GM12878 (cell line): ENCODE results near the gene TBC1D2B. TPM values are rescaled to one million over a fixed set of nuclear protein-coding genes. Genes with fewer than 3 reads are reported as not detected.

Experiments
- ATAC-seq: fragments of 200-7000 bp; cut with Tn5 transposase; 3 replicates; pipeline ENCODE4 v1.9.1; 2020; ENCODE audit warnings: mild to moderate bottlenecking, moderate library complexity
- BruUV-seq: library from RNA; stranded (reverse); fragments of 400-500 nt; replicated peaks from 2 replicates; lab custom pipeline; 2021; lab: Mats Ljungman, UMichigan
- CTCF ChIA-PET: fragments of 300-600 bp; sonication (Branson Sonifier 250); formaldehyde crosslinking; extraction: SDS; loops from one replicate; lab custom pipeline; 2021; ENCODE audit warnings: inconsistent platforms; lab: Yijun Ruan, JAX
- POLR2A ChIA-PET: fragments of 350-600 bp; formaldehyde crosslinking; extraction: SDS; loops from one replicate; lab custom pipeline; 2021; ENCODE audit warnings: inconsistent platforms; lab: Charles Lee
- RAD21 ChIA-PET: fragments of 300-600 bp; sonication (Branson Sonifier 250); formaldehyde crosslinking; loops from one replicate; lab custom pipeline; 2023; ENCODE audit warnings: antibody characterized with exemption; ENCODE audit not compliant: unreplicated experiment; lab: Charles Lee
- SMC1A ChIA-PET: fragments of 300-600 bp; sonication (Branson Sonifier 250); formaldehyde crosslinking; loops from one replicate; lab custom pipeline; 2023; ENCODE audit not compliant: unreplicated experiment, uncharacterized antibody; lab: Charles Lee
- DNase-seq: peaks from one replicate; pipeline ENCODE4 v3.0.0-alpha.2; 2011; ENCODE audit warnings: low read depth, low spot score
- FAIRE-seq: peaks from 3 replicates; lab custom pipeline; 2011; peaks lifted over from hg19 to GRCh38; lab: Jason Lieb, UNC
- H2AFZ ChIP-seq: 2 replicates; pipeline ENCODE4 v1.6.0; 2011; ENCODE audit warnings: low read depth, low read length, control low read depth; ENCODE audit not compliant: control insufficient read depth
- H3K27ac ChIP-seq: 2 replicates; pipeline ENCODE4 v1.5.1; 2011; ENCODE audit warnings: control low read depth; ENCODE audit not compliant: control insufficient read depth, insufficient read depth
- H3K27me3 ChIP-seq, 2 experiments: replicated peaks in 1 of 2; 2 replicates each; pipeline versions ENCODE4 v1.6.0 to v1.6.1; 2011; ENCODE audit warnings: low read length in 1 of 2; ENCODE audit not compliant: control insufficient read depth in 2 of 2, insufficient read depth in 2 of 2
- H3K36me3 ChIP-seq, 2 experiments: 2 replicates each; pipeline ENCODE4 v1.5.1; 2011; ENCODE audit warnings: low read length in 1 of 2; ENCODE audit not compliant: control insufficient read depth in 2 of 2, insufficient read depth in 2 of 2
- H3K4me1 ChIP-seq: 2 replicates; pipeline ENCODE4 v1.6.1; 2011; ENCODE audit warnings: mild to moderate bottlenecking, low read length, moderate library complexity, mixed read lengths; ENCODE audit not compliant: control insufficient read depth, insufficient read depth
- H3K4me2 ChIP-seq: 2 replicates; pipeline ENCODE4 v1.6.0; 2011; ENCODE audit warnings: control low read depth; ENCODE audit not compliant: control insufficient read depth, insufficient read depth
- H3K4me3 ChIP-seq: fragments of 200-600 bp; sonication (generic); 2 replicates; pipeline ENCODE4 v1.5.1; 2016
- H3K79me2 ChIP-seq: 2 replicates; pipeline ENCODE4 v1.6.0; 2011; ENCODE audit warnings: low read length; ENCODE audit not compliant: control insufficient read depth, insufficient read depth
- H3K9ac ChIP-seq: 2 replicates; pipeline ENCODE4 v1.8.0; 2011; ENCODE audit warnings: low read length, control low read depth, mixed read lengths; ENCODE audit not compliant: control insufficient read depth, insufficient read depth
- H3K9me3 ChIP-seq: replicated peaks from 3 replicates; pipeline ENCODE4 v1.5.1; 2011; ENCODE audit warnings: mild to moderate bottlenecking, low read length; ENCODE audit not compliant: control insufficient read depth, insufficient read depth
- H4K20me1 ChIP-seq: 2 replicates; pipeline ENCODE4 v1.6.0; 2011; ENCODE audit not compliant: control insufficient read depth, insufficient read depth
- ASH2L ChIP-seq: fragments of 300-600, 200-600 bp; sonication (generic); IDR thresholded peaks from 2 replicates; pipeline ENCODE4 v1.6.1; 2017; ENCODE audit warnings: low read depth, mild to moderate bottlenecking, borderline replicate concordance
- EGR1 ChIP-seq, 2 experiments: IDR thresholded peaks; 1 replicate in 1 of 2; 2 replicates in 1 of 2; pipeline ENCODE4 v1.6.1; 2011 to 2012; ENCODE audit warnings: low read depth in 2 of 2, low read length in 2 of 2, borderline replicate concordance in 1 of 2, mild to moderate bottlenecking in 1 of 2, moderate library complexity in 1 of 2
- HDAC2 ChIP-seq: fragments of 200-600 bp; sonication (generic); IDR thresholded peaks from 2 replicates; pipeline ENCODE4 v1.6.1; 2017
- HDGF ChIP-seq: fragments of 450-650 bp; IDR thresholded peaks from 2 replicates; pipeline ENCODE4 v1.6.1; 2016; ENCODE audit warnings: antibody characterized with exemption
- IKZF1 ChIP-seq: fragments of 450-650 bp; conservative IDR thresholded peaks from 2 replicates; pipeline ENCODE4 v1.6.1; 2017; ENCODE audit warnings: antibody characterized with exemption, mild to moderate bottlenecking
- IKZF2 ChIP-seq, 2 experiments: fragments of 450-650 bp; IDR thresholded peaks; 2 replicates each; pipeline ENCODE4 v1.6.1; 2017; ENCODE audit warnings: mild to moderate bottlenecking in 2 of 2, moderate library complexity in 2 of 2
- MTA2 ChIP-seq: fragments of 450-650 bp; IDR thresholded peaks from 2 replicates; pipeline ENCODE4 v1.6.1; 2016; ENCODE audit warnings: low read depth, mild to moderate bottlenecking, moderate library complexity
- NBN ChIP-seq: fragments of 450-650 bp; IDR thresholded peaks from 2 replicates; pipeline ENCODE4 v1.6.1; 2016
- SPI1 ChIP-seq: IDR thresholded peaks from 2 replicates; pipeline ENCODE4 v1.6.1; 2011; ENCODE audit warnings: low read depth, mild to moderate bottlenecking, low read length, moderate library complexity, borderline replicate concordance; ENCODE audit not compliant: insufficient read depth
- SRF ChIP-seq, 2 experiments: IDR thresholded peaks; 2 replicates each; pipeline ENCODE4 v1.6.1; 2011; ENCODE audit warnings: low read depth in 2 of 2, low read length in 2 of 2, mild to moderate bottlenecking in 1 of 2, moderate library complexity in 1 of 2
- WGBS: methylation state at CpG from one replicate; pipeline ENCODE4 v1.1.6; 2016; ENCODE audit warnings: low lambda C conversion rate; ENCODE audit not compliant: insufficient replicate concordance, insufficient coverage; ENCODE audit errors: missing lambda C conversion rate; 5-methylcytosine and 5-hydroxymethylcytosine counted together
- in situ Hi-C: fragments of 300-500 bp; cut with MboI; formaldehyde crosslinking; loops from 9 replicates; pipeline ENCODE4 v1.14.3; 2018; ENCODE audit warnings: mixed read lengths
- intact Hi-C: fragments of 100-400 bp; cut with micrococcal nuclease; formaldehyde crosslinking; loops from one replicate; pipeline ENCODE4 v1.14.2; 2022; ENCODE audit not compliant: unreplicated experiment
- polyA plus RNA-seq, 11 experiments: library from polyadenylated mRNA; depleted of rRNA in 4 of 11; unstranded in 6 of 11; stranded (reverse) in 5 of 11; fragments of >200 nt; fragmentation: Nextera tagmentation in 4 of 11; fragmentation: Illumina TruSeq in 1 of 11; extraction: Ambion mirVana in 4 of 11; extraction: Trizol in 1 of 11; gene quantifications; 1 replicate in 1 of 11; 2 replicates in 10 of 11; pipeline versions ENCODE4 v1.2.1 to v1.2.3, GENCODE V29; 2011 to 2016; ENCODE audit warnings: inconsistent platforms in 2 of 11, missing spikeins in 2 of 11, low read depth in 1 of 11
- total RNA-seq, 4 experiments: library from RNA; depleted of rRNA in 3 of 4; stranded (reverse); fragments of >200 nt in 3 of 4; fragmentation: Illumina TruSeq in 1 of 4; extraction: Trizol in 1 of 4; gene quantifications; 2 replicates each; pipeline versions ENCODE4 v1.2.1 to v1.2.3, GENCODE V29; 2013 to 2021
- TF ChIP-seq, protein P1 (sequence below): IDR thresholded peaks from 2 replicates; pipeline ENCODE4 v1.6.1; 2011; ENCODE audit warnings: mild to moderate bottlenecking, low read depth, low read length, moderate library complexity; ENCODE audit not compliant: insufficient replicate concordance
- TF ChIP-seq, protein P2 (sequence below): IDR thresholded peaks from 2 replicates; pipeline ENCODE4 v1.6.1; 2012; ENCODE audit warnings: low read depth, low read length, improper control_type of control experiment
- TF ChIP-seq, protein P3 (sequence below): fragments of 450-650 bp; IDR thresholded peaks from 2 replicates; pipeline ENCODE4 v1.6.1; 2017; ENCODE audit warnings: mild to moderate bottlenecking, moderate library complexity
- TF ChIP-seq, protein P4 (sequence below): fragments of 450-650 bp; IDR thresholded peaks from 2 replicates; pipeline ENCODE4 v1.6.1; 2016; ENCODE audit warnings: mild to moderate bottlenecking

TBC1D2B gene
- total and polyA plus RNA-seq, 10 of the 15 experiments (the other 5 are each of a cell fraction or from before 2014, with no cell fraction given), result 1.3 to 53.4 (median 19.4) TPM

DNA sequence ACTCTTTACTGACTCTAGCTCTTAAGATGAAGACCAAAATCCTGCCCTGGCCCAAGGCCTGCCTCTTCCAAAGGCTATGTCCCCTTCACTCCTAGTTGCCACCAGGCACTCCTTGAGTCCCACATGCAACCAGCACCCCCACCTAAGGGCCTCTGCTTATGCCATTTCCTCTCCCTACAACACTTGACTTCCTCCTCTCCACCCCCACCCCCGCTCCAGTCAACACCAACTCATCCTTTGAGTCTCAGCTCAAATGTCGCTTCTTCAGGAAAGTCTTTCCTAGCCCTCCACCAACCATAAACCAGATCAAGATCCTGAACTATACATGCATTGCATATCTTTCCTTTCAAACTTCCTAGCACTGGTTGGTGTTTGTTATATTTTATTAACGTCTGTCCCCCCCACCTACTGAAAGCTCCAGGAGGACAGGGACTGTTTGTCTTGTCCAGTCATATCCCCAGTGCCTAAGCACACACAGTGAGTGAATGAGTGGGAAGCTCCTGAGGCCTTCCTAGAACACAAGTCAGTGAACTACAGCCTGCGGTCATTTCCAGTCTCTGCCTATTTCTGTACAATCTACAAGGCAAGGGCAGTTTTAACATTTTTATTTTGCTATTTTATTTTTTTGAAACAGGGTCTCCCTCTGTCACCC lies 7.3 kb downstream of the TBC1D2B start:
- Histone ChIP-seq H3K79me2 (peaks cover 74% of the 10 kb centered on the region), H3K9me3 (no peaks in the 10 kb centered on the region), H4K20me1 (no peaks in the 10 kb centered on the region), H3K27ac (peak overlapping the region; percentile 89), H3K36me3 (0 out of 4 replicates have a peak, but pooled peaks cover 0 to 3% of the 10 kb centered on the region in 2 experiments), H3K27me3 (no peaks in the 10 kb centered on the region), H3K9ac (peak overlapping the region; percentile 57), H3K4me3 (peak overlapping the region; percentile 26), H3K4me1 (peaks cover 47% of the 10 kb centered on the region), H3K4me2 (peak overlapping the region; percentile 64), H2AFZ (peak overlapping the region; percentile 23)
- ATAC-seq (no peak), DNase-seq (no peak), FAIRE-seq (no peak)
- BruUV-seq, result no TSS peak
- 63% methylated on average over 4 of the region's 4 CpGs for WGBS
- in situ Hi-C loops, result no loop called here
- CTCF ChIA-PET, result interaction anchor here (0.6 to 13.4 kb wide), 18 partner anchors 9 to 130 kb away, joined by 3 to 191 read pairs (median 6); no protein-coding TSS in a partner anchor
- RAD21 ChIA-PET, result interaction anchor here (0.8 to 9.2 kb wide), 13 partner anchors 11 to 81 kb away, joined by 3 to 170 read pairs (median 5); no protein-coding TSS in a partner anchor
- POLR2A ChIA-PET, result interaction anchor here (0.6 to 6.8 kb wide), 13 partner anchors 9 to 916 kb away, joined by 3 to 79 read pairs (median 5); partner anchors contain the start of gene IDH3A
- intact Hi-C loops, result no loop called here
- SMC1A ChIA-PET, result interaction anchor here (0.8 to 12.0 kb wide), 19 partner anchors 8 to 106 kb away, joined by 3 to 305 read pairs (median 7); no protein-coding TSS in a partner anchor
- TF ChIP-seq MTA2 (0 out of 2 replicates have a peak, but pooled peaks have one; percentile 10), EGR1 (IDR thresholded peaks at IDR 0.05; ENCODE audit: borderline replicate concordance in 1 of 2, low read depth in 2 of 2, low read length in 2 of 2) (0 out of 3 replicates have a peak, but pooled peaks of 1 of the 2 experiments have one; percentile 25), NBN (0 out of 2 replicates have a peak, but pooled peaks have one; percentile 28), IKZF1 (peak; percentile 30), SPI1 (peak; percentile 45; the same call in 1 of the 2 replicates), HDGF (peak; percentile 72; the same call in 1 of the 2 replicates), IKZF2 (IDR thresholded peaks at IDR 0.05) (peak in 1 of 2 experiments; percentile 42; a peak in 1 of 4 replicates), HDAC2 (no peak), ASH2L (no peak), SRF (IDR thresholded peaks at IDR 0.05; ENCODE audit: low read depth in 2 of 2, low read length in 2 of 2) (no peak)
- TF ChIP-seq, protein P1, sequence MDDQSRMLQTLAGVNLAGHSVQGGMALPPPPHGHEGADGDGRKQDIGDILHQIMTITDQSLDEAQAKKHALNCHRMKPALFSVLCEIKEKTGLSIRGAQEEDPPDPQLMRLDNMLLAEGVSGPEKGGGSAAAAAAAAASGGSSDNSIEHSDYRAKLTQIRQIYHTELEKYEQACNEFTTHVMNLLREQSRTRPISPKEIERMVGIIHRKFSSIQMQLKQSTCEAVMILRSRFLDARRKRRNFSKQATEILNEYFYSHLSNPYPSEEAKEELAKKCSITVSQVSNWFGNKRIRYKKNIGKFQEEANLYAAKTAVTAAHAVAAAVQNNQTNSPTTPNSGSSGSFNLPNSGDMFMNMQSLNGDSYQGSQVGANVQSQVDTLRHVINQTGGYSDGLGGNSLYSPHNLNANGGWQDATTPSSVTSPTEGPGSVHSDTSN, result no peak
- TF ChIP-seq, protein P2, sequence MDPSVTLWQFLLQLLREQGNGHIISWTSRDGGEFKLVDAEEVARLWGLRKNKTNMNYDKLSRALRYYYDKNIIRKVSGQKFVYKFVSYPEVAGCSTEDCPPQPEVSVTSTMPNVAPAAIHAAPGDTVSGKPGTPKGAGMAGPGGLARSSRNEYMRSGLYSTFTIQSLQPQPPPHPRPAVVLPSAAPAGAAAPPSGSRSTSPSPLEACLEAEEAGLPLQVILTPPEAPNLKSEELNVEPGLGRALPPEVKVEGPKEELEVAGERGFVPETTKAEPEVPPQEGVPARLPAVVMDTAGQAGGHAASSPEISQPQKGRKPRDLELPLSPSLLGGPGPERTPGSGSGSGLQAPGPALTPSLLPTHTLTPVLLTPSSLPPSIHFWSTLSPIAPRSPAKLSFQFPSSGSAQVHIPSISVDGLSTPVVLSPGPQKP, result no peak
- TF ChIP-seq, protein P3, sequence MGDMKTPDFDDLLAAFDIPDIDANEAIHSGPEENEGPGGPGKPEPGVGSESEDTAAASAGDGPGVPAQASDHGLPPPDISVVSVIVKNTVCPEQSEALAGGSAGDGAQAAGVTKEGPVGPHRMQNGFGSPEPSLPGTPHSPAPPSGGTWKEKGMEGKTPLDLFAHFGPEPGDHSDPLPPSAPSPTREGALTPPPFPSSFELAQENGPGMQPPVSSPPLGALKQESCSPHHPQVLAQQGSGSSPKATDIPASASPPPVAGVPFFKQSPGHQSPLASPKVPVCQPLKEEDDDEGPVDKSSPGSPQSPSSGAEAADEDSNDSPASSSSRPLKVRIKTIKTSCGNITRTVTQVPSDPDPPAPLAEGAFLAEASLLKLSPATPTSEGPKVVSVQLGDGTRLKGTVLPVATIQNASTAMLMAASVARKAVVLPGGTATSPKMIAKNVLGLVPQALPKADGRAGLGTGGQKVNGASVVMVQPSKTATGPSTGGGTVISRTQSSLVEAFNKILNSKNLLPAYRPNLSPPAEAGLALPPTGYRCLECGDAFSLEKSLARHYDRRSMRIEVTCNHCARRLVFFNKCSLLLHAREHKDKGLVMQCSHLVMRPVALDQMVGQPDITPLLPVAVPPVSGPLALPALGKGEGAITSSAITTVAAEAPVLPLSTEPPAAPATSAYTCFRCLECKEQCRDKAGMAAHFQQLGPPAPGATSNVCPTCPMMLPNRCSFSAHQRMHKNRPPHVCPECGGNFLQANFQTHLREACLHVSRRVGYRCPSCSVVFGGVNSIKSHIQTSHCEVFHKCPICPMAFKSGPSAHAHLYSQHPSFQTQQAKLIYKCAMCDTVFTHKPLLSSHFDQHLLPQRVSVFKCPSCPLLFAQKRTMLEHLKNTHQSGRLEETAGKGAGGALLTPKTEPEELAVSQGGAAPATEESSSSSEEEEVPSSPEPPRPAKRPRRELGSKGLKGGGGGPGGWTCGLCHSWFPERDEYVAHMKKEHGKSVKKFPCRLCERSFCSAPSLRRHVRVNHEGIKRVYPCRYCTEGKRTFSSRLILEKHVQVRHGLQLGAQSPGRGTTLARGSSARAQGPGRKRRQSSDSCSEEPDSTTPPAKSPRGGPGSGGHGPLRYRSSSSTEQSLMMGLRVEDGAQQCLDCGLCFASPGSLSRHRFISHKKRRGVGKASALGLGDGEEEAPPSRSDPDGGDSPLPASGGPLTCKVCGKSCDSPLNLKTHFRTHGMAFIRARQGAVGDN, result peak; percentile 53; the same call in 1 of the 2 replicates
- TF ChIP-seq, protein P4, sequence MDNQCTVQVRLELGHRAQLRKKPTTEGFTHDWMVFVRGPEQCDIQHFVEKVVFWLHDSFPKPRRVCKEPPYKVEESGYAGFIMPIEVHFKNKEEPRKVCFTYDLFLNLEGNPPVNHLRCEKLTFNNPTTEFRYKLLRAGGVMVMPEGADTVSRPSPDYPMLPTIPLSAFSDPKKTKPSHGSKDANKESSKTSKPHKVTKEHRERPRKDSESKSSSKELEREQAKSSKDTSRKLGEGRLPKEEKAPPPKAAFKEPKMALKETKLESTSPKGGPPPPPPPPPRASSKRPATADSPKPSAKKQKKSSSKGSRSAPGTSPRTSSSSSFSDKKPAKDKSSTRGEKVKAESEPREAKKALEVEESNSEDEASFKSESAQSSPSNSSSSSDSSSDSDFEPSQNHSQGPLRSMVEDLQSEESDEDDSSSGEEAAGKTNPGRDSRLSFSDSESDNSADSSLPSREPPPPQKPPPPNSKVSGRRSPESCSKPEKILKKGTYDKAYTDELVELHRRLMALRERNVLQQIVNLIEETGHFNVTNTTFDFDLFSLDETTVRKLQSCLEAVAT, result peak; percentile 27; the same call in 1 of the 2 replicates
